HEK293 (cell line): ENCODE measurements around the gene RIMS1.

Experiments
- CTCF ChIA-PET: fragments of 350-600 bp; formaldehyde crosslinking; extraction: SDS; loops from one replicate; lab custom pipeline; 2021; ENCODE audit warnings: antibody characterized with exemption; lab: Yijun Ruan, JAX
- POLR2A ChIA-PET: fragments of 300-600 bp; formaldehyde crosslinking; extraction: SDS; loops from one replicate; lab custom pipeline; 2020; ENCODE audit warnings: antibody characterized with exemption, inconsistent platforms; lab: Yijun Ruan, JAX
- H3K27ac ChIP-seq: fragments of 200-500 bp; sonication (Bioruptor generic); 2 replicates; pipeline ENCODE4 v1.5.1; 2014; ENCODE audit warnings: low read depth, low read length, control low read depth, inconsistent platforms; ENCODE audit errors: extremely low read depth
- H3K36me3 ChIP-seq, 2 experiments: fragments of 200-500 bp in 1 of 2; sonication (Bioruptor generic) in 1 of 2; 1 replicate in 1 of 2; 2 replicates in 1 of 2; pipeline ENCODE4 v1.5.1; 2014 to 2017; ENCODE audit warnings: inconsistent platforms in 2 of 2, low read length in 2 of 2; ENCODE audit not compliant: control insufficient read depth in 2 of 2, insufficient read depth in 1 of 2
- H3K4me1 ChIP-seq: fragments of 200-500 bp; sonication (Bioruptor generic); 2 replicates; pipeline ENCODE4 v1.5.1; 2014; ENCODE audit warnings: mild to moderate bottlenecking, low read length, inconsistent platforms; ENCODE audit not compliant: control insufficient read depth, insufficient read depth
- H3K4me3 ChIP-seq: 2 replicates; pipeline ENCODE4 v1.5.1; 2011; ENCODE audit warnings: low read depth, mild to moderate bottlenecking, control low read depth, low read length, moderate library complexity
- H3K9me3 ChIP-seq: fragments of 200-500 bp; sonication (Bioruptor generic); 2 replicates; pipeline ENCODE4 v1.5.1; 2014; ENCODE audit warnings: low read depth, low read length, inconsistent platforms; ENCODE audit not compliant: control insufficient read depth, insufficient read depth
- EGR2 ChIP-seq: fragments of 450-650 bp; formaldehyde crosslinking; IDR thresholded peaks from 2 replicates; pipeline ENCODE4 v1.5.1; 2016; ENCODE audit warnings: low read depth, missing biosample characterization, missing genetic modification characterization
- OVOL3 ChIP-seq: fragments of 450-650 bp; formaldehyde crosslinking; IDR thresholded peaks from 2 replicates; pipeline ENCODE4 v1.5.1; 2016; ENCODE audit warnings: missing biosample characterization, missing genetic modification characterization
- YY1 ChIP-seq: fragments of 450-650 bp; formaldehyde crosslinking; IDR thresholded peaks from 2 replicates; pipeline ENCODE4 v1.5.1; 2018; ENCODE audit warnings: missing biosample characterization, missing genetic modification characterization
- ZIC2 ChIP-seq: fragments of 450-650 bp; formaldehyde crosslinking; IDR thresholded peaks from 2 replicates; pipeline ENCODE4 v1.5.1; 2016; ENCODE audit warnings: missing biosample characterization, missing genetic modification characterization
- ZNF114 ChIP-seq: fragments of 450-650 bp; formaldehyde crosslinking; IDR thresholded peaks from 2 replicates; pipeline ENCODE4 v1.5.0; 2017; ENCODE audit warnings: missing biosample characterization, missing genetic modification characterization
- ZNF174 ChIP-seq: fragments of 450-650 bp; formaldehyde crosslinking; IDR thresholded peaks from 2 replicates; pipeline ENCODE4 v1.5.0; 2017; ENCODE audit warnings: missing biosample characterization, mild to moderate bottlenecking, missing genetic modification characterization
- ZNF266 ChIP-seq: fragments of 450-650 bp; formaldehyde crosslinking; IDR thresholded peaks from 2 replicates; pipeline ENCODE4 v1.5.1; 2016; ENCODE audit warnings: missing biosample characterization, missing genetic modification characterization, low read depth
- ZNF571 ChIP-seq: fragments of 450-650 bp; formaldehyde crosslinking; IDR thresholded peaks from 2 replicates; pipeline ENCODE4 v1.5.0; 2017; ENCODE audit warnings: missing biosample characterization, missing genetic modification characterization
- ZNF76 ChIP-seq: fragments of 450-650 bp; formaldehyde crosslinking; IDR thresholded peaks from 2 replicates; pipeline ENCODE4; 2016; ENCODE audit warnings: low read depth, missing biosample characterization, missing genetic modification characterization, borderline replicate concordance
- TF ChIP-seq, protein P1 (sequence below): fragments of 450-650 bp; formaldehyde crosslinking; IDR thresholded peaks from 2 replicates; pipeline ENCODE4 v1.5.1; 2016; ENCODE audit warnings: missing biosample characterization, missing genetic modification characterization
- TF ChIP-seq, protein P2 (sequence below): fragments of 450-650 bp; formaldehyde crosslinking; IDR thresholded peaks from 2 replicates; pipeline ENCODE4 v1.5.1; 2017; ENCODE audit warnings: missing biosample characterization, mild to moderate bottlenecking, missing genetic modification characterization, moderate library complexity
- TF ChIP-seq, protein P3 (sequence below): fragments of 450-650 bp; formaldehyde crosslinking; IDR thresholded peaks from 2 replicates; pipeline ENCODE4 v1.5.1; 2016; ENCODE audit warnings: missing biosample characterization, missing genetic modification characterization, borderline replicate concordance
- TF ChIP-seq, protein P4 (sequence below): fragments of 450-650 bp; formaldehyde crosslinking; conservative IDR thresholded peaks from 2 replicates; pipeline ENCODE4 v1.5.1; 2016; ENCODE audit warnings: low read depth, missing biosample characterization, missing genetic modification characterization
- TF ChIP-seq, protein P5 (sequence below): fragments of 450-650 bp; formaldehyde crosslinking; IDR thresholded peaks from 2 replicates; pipeline ENCODE4 v1.5.1; 2016; ENCODE audit warnings: missing biosample characterization, missing genetic modification characterization
- TF ChIP-seq, protein P6 (sequence below): fragments of 450-650 bp; formaldehyde crosslinking; IDR thresholded peaks from 2 replicates; pipeline ENCODE4 v1.5.1; 2016; ENCODE audit warnings: missing biosample characterization, missing genetic modification characterization

The RIMS1 gene

DNA sequence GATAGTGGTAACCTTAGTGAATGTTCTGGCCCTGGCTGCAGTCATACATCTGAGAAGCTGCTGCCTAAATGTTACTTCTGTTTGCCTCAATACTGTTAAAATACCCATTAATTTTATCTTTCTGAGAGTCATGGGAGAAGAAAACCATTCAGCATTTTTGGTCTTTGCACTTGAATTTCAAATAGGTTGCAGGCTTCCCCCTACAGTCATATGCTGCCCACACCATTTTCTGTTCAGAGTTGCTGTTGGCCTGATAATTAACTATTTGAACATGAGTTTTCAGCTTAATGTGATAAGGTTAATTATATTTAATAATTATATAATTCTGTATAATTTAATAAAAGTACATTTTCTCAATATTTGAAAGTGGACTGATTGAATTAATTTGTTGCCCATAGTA is 410.0 kb downstream of the RIMS1 start:
- H3K4me1 ChIP-seq = no peaks in the 10 kb centered on the region
- ChIA-PET CTCF (no interaction called here), POLR2A (no interaction called here)
- no peaks in the 10 kb centered on the region for H3K9me3 ChIP-seq
- no peaks in the 10 kb centered on the region for H3K36me3 ChIP-seq
- H3K27ac ChIP-seq = no peak overlapping the region
- no peak overlapping the region for H3K4me3 ChIP-seq
- no peak for TF ChIP-seq ZNF114
- TF ChIP-seq, protein P1, sequence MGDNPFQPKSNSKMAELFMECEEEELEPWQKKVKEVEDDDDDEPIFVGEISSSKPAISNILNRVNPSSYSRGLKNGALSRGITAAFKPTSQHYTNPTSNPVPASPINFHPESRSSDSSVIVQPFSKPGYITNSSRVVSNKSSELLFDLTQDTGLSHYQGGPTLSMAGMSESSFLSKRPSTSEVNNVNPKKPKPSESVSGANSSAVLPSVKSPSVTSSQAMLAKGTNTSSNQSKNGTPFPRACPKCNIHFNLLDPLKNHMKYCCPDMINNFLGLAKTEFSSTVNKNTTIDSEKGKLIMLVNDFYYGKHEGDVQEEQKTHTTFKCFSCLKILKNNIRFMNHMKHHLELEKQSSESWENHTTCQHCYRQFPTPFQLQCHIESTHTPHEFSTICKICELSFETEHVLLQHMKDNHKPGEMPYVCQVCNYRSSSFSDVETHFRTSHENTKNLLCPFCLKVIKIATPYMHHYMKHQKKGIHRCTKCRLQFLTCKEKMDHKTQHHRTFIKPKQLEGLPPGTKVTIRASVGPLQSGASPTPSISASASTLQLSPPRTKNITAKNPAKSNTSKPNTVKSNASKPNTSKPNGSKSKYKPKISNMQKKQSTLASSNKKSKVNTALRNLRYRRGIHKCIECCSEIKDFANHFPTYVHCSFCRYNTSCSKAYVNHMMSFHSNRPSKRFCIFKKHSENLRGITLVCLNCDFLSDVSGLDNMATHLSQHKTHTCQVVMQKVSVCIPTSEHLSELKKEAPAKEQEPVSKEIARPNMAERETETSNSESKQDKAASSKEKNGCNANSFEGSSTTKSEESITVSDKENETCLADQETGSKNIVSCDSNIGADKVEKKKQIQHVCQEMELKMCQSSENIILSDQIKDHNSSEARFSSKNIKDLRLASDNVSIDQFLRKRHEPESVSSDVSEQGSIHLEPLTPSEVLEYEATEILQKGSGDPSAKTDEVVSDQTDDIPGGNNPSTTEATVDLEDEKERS (tag by site-specific recombination) = no peak
- no peak for TF ChIP-seq OVOL3 (tag by site-specific recombination)
- TF ChIP-seq YY1 (tag by site-specific recombination) = no peak
- TF ChIP-seq ZNF266 (tag by site-specific recombination) = no peak
- TF ChIP-seq, protein P2, sequence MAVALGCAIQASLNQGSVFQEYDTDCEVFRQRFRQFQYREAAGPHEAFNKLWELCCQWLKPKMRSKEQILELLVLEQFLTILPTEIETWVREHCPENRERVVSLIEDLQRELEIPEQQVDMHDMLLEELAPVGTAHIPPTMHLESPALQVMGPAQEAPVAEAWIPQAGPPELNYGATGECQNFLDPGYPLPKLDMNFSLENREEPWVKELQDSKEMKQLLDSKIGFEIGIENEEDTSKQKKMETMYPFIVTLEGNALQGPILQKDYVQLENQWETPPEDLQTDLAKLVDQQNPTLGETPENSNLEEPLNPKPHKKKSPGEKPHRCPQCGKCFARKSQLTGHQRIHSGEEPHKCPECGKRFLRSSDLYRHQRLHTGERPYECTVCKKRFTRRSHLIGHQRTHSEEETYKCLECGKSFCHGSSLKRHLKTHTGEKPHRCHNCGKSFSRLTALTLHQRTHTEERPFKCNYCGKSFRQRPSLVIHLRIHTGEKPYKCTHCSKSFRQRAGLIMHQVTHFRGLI (tag by site-specific recombination) = no peak
- no peak for TF ChIP-seq EGR2
- TF ChIP-seq, protein P3, sequence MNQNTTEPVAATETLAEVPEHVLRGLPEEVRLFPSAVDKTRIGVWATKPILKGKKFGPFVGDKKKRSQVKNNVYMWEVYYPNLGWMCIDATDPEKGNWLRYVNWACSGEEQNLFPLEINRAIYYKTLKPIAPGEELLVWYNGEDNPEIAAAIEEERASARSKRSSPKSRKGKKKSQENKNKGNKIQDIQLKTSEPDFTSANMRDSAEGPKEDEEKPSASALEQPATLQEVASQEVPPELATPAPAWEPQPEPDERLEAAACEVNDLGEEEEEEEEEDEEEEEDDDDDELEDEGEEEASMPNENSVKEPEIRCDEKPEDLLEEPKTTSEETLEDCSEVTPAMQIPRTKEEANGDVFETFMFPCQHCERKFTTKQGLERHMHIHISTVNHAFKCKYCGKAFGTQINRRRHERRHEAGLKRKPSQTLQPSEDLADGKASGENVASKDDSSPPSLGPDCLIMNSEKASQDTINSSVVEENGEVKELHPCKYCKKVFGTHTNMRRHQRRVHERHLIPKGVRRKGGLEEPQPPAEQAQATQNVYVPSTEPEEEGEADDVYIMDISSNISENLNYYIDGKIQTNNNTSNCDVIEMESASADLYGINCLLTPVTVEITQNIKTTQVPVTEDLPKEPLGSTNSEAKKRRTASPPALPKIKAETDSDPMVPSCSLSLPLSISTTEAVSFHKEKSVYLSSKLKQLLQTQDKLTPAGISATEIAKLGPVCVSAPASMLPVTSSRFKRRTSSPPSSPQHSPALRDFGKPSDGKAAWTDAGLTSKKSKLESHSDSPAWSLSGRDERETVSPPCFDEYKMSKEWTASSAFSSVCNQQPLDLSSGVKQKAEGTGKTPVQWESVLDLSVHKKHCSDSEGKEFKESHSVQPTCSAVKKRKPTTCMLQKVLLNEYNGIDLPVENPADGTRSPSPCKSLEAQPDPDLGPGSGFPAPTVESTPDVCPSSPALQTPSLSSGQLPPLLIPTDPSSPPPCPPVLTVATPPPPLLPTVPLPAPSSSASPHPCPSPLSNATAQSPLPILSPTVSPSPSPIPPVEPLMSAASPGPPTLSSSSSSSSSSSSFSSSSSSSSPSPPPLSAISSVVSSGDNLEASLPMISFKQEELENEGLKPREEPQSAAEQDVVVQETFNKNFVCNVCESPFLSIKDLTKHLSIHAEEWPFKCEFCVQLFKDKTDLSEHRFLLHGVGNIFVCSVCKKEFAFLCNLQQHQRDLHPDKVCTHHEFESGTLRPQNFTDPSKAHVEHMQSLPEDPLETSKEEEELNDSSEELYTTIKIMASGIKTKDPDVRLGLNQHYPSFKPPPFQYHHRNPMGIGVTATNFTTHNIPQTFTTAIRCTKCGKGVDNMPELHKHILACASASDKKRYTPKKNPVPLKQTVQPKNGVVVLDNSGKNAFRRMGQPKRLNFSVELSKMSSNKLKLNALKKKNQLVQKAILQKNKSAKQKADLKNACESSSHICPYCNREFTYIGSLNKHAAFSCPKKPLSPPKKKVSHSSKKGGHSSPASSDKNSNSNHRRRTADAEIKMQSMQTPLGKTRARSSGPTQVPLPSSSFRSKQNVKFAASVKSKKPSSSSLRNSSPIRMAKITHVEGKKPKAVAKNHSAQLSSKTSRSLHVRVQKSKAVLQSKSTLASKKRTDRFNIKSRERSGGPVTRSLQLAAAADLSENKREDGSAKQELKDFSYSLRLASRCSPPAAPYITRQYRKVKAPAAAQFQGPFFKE = no peak
- TF ChIP-seq, protein P4, sequence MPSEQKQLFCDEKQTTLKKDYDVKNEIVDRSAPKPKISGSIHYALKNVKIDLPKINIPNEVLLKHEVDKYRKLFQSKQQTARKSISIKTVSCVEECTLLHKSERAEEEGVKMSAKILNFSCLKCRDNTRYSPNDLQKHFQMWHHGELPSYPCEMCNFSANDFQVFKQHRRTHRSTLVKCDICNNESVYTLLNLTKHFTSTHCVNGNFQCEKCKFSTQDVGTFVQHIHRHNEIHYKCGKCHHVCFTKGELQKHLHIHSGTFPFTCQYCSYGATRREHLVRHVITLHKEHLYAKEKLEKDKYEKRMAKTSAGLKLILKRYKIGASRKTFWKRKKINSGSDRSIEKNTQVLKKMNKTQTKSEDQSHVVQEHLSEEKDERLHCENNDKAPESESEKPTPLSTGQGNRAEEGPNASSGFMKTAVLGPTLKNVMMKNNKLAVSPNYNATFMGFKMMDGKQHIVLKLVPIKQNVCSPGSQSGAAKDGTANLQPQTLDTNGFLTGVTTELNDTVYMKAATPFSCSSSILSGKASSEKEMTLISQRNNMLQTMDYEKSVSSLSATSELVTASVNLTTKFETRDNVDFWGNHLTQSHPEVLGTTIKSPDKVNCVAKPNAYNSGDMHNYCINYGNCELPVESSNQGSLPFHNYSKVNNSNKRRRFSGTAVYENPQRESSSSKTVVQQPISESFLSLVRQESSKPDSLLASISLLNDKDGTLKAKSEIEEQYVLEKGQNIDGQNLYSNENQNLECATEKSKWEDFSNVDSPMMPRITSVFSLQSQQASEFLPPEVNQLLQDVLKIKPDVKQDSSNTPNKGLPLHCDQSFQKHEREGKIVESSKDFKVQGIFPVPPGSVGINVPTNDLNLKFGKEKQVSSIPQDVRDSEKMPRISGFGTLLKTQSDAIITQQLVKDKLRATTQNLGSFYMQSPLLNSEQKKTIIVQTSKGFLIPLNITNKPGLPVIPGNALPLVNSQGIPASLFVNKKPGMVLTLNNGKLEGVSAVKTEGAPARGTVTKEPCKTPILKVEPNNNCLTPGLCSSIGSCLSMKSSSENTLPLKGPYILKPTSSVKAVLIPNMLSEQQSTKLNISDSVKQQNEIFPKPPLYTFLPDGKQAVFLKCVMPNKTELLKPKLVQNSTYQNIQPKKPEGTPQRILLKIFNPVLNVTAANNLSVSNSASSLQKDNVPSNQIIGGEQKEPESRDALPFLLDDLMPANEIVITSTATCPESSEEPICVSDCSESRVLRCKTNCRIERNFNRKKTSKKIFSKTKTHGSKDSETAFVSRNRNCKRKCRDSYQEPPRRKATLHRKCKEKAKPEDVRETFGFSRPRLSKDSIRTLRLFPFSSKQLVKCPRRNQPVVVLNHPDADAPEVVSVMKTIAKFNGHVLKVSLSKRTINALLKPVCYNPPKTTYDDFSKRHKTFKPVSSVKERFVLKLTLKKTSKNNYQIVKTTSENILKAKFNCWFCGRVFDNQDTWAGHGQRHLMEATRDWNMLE = no peak
- no peak for TF ChIP-seq ZNF571 (tag by site-specific recombination)
- TF ChIP-seq ZIC2 (tag by site-specific recombination) = no peak
- TF ChIP-seq ZNF76 (tag by site-specific recombination) = no peak
- TF ChIP-seq, protein P5, sequence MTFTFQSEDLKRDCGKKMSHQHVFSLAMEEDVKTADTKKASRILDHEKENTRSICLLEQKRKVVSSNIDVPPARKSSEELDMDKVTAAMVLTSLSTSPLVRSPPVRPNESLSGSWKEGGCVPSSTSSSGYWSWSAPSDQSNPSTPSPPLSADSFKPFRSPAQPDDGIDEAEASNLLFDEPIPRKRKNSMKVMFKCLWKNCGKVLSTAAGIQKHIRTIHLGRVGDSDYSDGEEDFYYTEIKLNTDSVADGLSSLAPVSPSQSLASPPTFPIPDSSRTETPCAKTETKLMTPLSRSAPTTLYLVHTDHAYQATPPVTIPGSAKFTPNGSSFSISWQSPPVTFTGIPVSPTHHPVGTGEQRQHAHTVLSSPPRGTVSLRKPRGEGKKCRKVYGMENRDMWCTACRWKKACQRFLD (tag by site-specific recombination) = no peak
- TF ChIP-seq ZNF174 (tag by site-specific recombination) = no peak
- TF ChIP-seq, protein P6, sequence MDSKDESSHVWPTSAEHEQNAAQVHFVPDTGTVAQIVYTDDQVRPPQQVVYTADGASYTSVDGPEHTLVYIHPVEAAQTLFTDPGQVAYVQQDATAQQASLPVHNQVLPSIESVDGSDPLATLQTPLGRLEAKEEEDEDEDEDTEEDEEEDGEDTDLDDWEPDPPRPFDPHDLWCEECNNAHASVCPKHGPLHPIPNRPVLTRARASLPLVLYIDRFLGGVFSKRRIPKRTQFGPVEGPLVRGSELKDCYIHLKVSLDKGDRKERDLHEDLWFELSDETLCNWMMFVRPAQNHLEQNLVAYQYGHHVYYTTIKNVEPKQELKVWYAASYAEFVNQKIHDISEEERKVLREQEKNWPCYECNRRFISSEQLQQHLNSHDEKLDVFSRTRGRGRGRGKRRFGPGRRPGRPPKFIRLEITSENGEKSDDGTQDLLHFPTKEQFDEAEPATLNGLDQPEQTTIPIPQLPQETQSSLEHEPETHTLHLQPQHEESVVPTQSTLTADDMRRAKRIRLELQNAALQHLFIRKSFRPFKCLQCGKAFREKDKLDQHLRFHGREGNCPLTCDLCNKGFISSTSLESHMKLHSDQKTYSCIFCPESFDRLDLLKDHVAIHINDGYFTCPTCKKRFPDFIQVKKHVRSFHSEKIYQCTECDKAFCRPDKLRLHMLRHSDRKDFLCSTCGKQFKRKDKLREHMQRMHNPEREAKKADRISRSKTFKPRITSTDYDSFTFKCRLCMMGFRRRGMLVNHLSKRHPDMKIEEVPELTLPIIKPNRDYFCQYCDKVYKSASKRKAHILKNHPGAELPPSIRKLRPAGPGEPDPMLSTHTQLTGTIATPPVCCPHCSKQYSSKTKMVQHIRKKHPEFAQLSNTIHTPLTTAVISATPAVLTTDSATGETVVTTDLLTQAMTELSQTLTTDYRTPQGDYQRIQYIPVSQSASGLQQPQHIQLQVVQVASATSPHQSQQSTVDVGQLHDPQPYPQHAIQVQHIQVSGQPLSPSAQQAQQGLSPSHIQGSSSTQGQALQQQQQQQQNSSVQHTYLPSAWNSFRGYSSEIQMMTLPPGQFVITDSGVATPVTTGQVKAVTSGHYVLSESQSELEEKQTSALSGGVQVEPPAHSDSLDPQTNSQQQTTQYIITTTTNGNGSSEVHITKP (tag by site-specific recombination) = no peak
